ENCODE measurements around the gene TRIM15. TPM values are rescaled to one million over a fixed set of nuclear protein-coding genes. Genes with fewer than 3 reads are reported as not detected.

The TRIM15 gene
- polyA plus RNA-seq, 5 donors, result not detected

Other genes with a start within 250 kb of the TRIM15 start
- 100 to 1,000 TPM; 188 to 335 (median 269) TPM for gene HLA-A, start 221.0 kb upstream of the TRIM15 start, polyA plus RNA-seq (ENCODE audit: insufficient read depth in 1 of 5, insufficient read length in 5 of 5, low replicate concordance in 1 of 5)
- 10 to 100 TPM; 37.3 to 46.4 (median 40.2) TPM for gene POLR1H, start 102.3 kb upstream of the TRIM15 start, polyA plus RNA-seq (ENCODE audit: insufficient read depth in 1 of 5, insufficient read length in 5 of 5, low replicate concordance in 1 of 5)
- gene PPP1R11, start 96.3 kb upstream of the TRIM15 start, polyA plus RNA-seq (ENCODE audit: insufficient read depth in 1 of 5, insufficient read length in 5 of 5, low replicate concordance in 1 of 5), result 10 to 100 TPM; 55.4 to 59.6 (median 57.2) TPM
- gene RNF39, start 87.8 kb upstream of the TRIM15 start, polyA plus RNA-seq (ENCODE audit: insufficient read depth in 1 of 5, insufficient read length in 5 of 5, low replicate concordance in 1 of 5), result 1 to 10 TPM in 3 of 5 donors, under 1 TPM in 2; 0.64 to 1.4 (median 1.2) TPM
- gene TRIM31, start 50.5 kb upstream of the TRIM15 start, polyA plus RNA-seq (ENCODE audit: insufficient read depth in 1 of 5, insufficient read length in 5 of 5, low replicate concordance in 1 of 5), result under 1 TPM in 3 of 5 donors, not detected in 2; 0.24 to 0.54 (median 0.27) TPM
- under 1 TPM in 3 of 5 donors, not detected in 2; 0.08 to 0.14 (median 0.12) TPM for gene TRIM40, start 27.4 kb upstream of the TRIM15 start, polyA plus RNA-seq (ENCODE audit: insufficient read depth in 1 of 5, insufficient read length in 5 of 5, low replicate concordance in 1 of 5)
- gene TRIM10, start 2.3 kb upstream of the TRIM15 start, polyA plus RNA-seq (ENCODE audit: insufficient read depth in 1 of 5, insufficient read length in 5 of 5, low replicate concordance in 1 of 5), result 1 to 10 TPM in 1 of 5 donors, under 1 TPM in 4; 0.34 to 2.6 (median 0.44) TPM
- 10 to 100 TPM; 28.8 to 34.6 (median 31.8) TPM for gene TRIM26, start 49.9 kb downstream of the TRIM15 start, polyA plus RNA-seq (ENCODE audit: insufficient read depth in 1 of 5, insufficient read length in 5 of 5, low replicate concordance in 1 of 5)
- 10 to 100 TPM; 11.3 to 14.1 (median 12.8) TPM for gene TRIM39, start 163.4 kb downstream of the TRIM15 start, polyA plus RNA-seq (ENCODE audit: insufficient read depth in 1 of 5, insufficient read length in 5 of 5, low replicate concordance in 1 of 5)
- gene RPP21, start 181.6 kb downstream of the TRIM15 start, polyA plus RNA-seq (ENCODE audit: insufficient read depth in 1 of 5, insufficient read length in 5 of 5, low replicate concordance in 1 of 5), result 10 to 100 TPM; 26.3 to 49.2 (median 31.7) TPM

Measured in right lung (tissue), 5 donors.